HL-60 (cell line): ENCODE measurements around the gene ZNF319.

Experiments
- DNase-seq, 2 experiments: peaks; one replicate each; pipeline ENCODE4 v3.0.0-alpha.2; 2010 to 2020; ENCODE audit warnings: low read depth in 1 of 2, low spot score in 1 of 2
- H3K27ac ChIP-seq: fragments of 250-450 bp; sonication (Bioruptor Pico); replicated peaks from 2 replicates; pipeline ENCODE4 v1.5.1; 2020; ENCODE audit warnings: mild to moderate bottlenecking, moderate library complexity
- H3K27me3 ChIP-seq: fragments of 250-450 bp; sonication (Bioruptor Pico); 2 replicates; pipeline ENCODE4 v1.5.1; 2021; ENCODE audit warnings: mild to moderate bottlenecking, moderate library complexity; ENCODE audit not compliant: insufficient read depth, poor library complexity, severe bottlenecking
- H3K4me3 ChIP-seq: replicated peaks from 2 replicates; pipeline ENCODE4 v1.5.1; 2011; ENCODE audit warnings: mild to moderate bottlenecking, control low read depth, low read length; ENCODE audit not compliant: insufficient read depth
- CTCF ChIP-seq: IDR thresholded peaks from one replicate; pipeline ENCODE4 v1.5.1; 2011; ENCODE audit warnings: low read length, control low read depth, inconsistent platforms; ENCODE audit not compliant: insufficient read depth
- GABPA ChIP-seq: IDR thresholded peaks from 2 replicates; pipeline ENCODE4 v1.6.1; 2012; ENCODE audit warnings: low read depth
- POLR2AphosphoS5 ChIP-seq: IDR thresholded peaks from 2 replicates; pipeline ENCODE4 v1.6.1; 2012; ENCODE audit warnings: low read depth
- REST ChIP-seq: IDR thresholded peaks from 2 replicates; pipeline ENCODE4 v1.6.1; 2012; ENCODE audit warnings: low read depth; ENCODE audit not compliant: insufficient replicate concordance
- SPI1 ChIP-seq: IDR thresholded peaks from 2 replicates; pipeline ENCODE4 v1.6.1; 2012; ENCODE audit warnings: low read depth, mild to moderate bottlenecking, borderline replicate concordance

ZNF319 gene

GRCh38 chr16:57955572-57956188, 44.8 kb downstream of the ZNF319 start:
- no peak for DNase-seq
- no peak overlapping the region for H3K27ac ChIP-seq
- H3K4me3 ChIP-seq = no peak overlapping the region
- TF ChIP-seq REST (no peak), POLR2AphosphoS5 (no peak)
- H3K27me3 ChIP-seq = no peaks in the 10 kb centered on the region

- Histone ChIP-seq H3K27ac (no peak overlapping the region), H3K27me3 (no peaks in the 10 kb centered on the region), H3K4me3 (no peak overlapping the region)
- TF ChIP-seq REST (no peak), CTCF (no peak), SPI1 (no peak), GABPA (no peak), POLR2AphosphoS5 (no peak)
- DNase-seq = no peak
Measured at GRCh38 chr16:57953857-57954256, 46.6 kb downstream of the ZNF319 start.

GRCh38 chr16:57952909-57953308, 47.6 kb downstream of the ZNF319 start:
- DNase-seq = no peak
- Histone ChIP-seq H3K27me3 (no peaks in the 10 kb centered on the region), H3K27ac (no peak overlapping the region), H3K4me3 (no peak overlapping the region)
- no peak for TF ChIP-seq CTCF
- TF ChIP-seq POLR2AphosphoS5 = no peak
- TF ChIP-seq REST = no peak
- no peak for TF ChIP-seq GABPA
- TF ChIP-seq SPI1 = no peak
